ENCODE data around the gene WDSUB1.

GRCh38 chr2:159243529-159243928 lies 43.0 kb downstream of the WDSUB1 start:
- TF ChIP-seq CTCF (IDR thresholded peaks at IDR 0.05) (no peak), POLR2A (IDR thresholded peaks at IDR 0.05) (no peak)
